HCT116 (cell line): Measurements from ENCODE around the gene DGKG.

Experiments
- EZH2 ChIP-seq: fragments of 200-600 bp; sonication (generic); IDR thresholded peaks from 2 replicates; pipeline ENCODE4 v1.6.1; 2017; ENCODE audit warnings: antibody characterized with exemption, mixed run types
- EZH2phosphoT487 ChIP-seq: fragments of 200-600 bp; IDR thresholded peaks from 2 replicates; pipeline ENCODE4 v1.6.1; 2018; ENCODE audit warnings: antibody characterized with exemption, borderline replicate concordance
- FOSL1 ChIP-seq: IDR thresholded peaks from 2 replicates; pipeline ENCODE4 v1.6.1; 2012; ENCODE audit warnings: low read depth
- POLR2A ChIP-seq: IDR thresholded peaks from 2 replicates; pipeline ENCODE4 v1.7.0; 2011; ENCODE audit warnings: borderline replicate concordance; ENCODE audit not compliant: insufficient read depth, insufficient read length; ENCODE audit errors: extremely low read depth
- RAD21 ChIP-seq: IDR thresholded peaks from 2 replicates; pipeline ENCODE4 v1.6.1; 2012; ENCODE audit warnings: low read depth, mild to moderate bottlenecking
- ZNF274 ChIP-seq: fragments of 200-500 bp; sonication (Bioruptor generic); IDR thresholded peaks from 2 replicates; pipeline ENCODE4 v1.6.1; 2014; ENCODE audit warnings: mild to moderate bottlenecking, low read depth, low read length, inconsistent platforms
- TF ChIP-seq, protein P1 (sequence below), 3 experiments: fragments of 200-600 bp in 1 of 3; sonication (generic) in 1 of 3; IDR thresholded peaks in 2 of 3; conservative IDR thresholded peaks in 1 of 3; 2 replicates each; pipeline ENCODE4 v1.5.1; 2012 to 2017; ENCODE audit warnings: low read depth in 2 of 3, low read length in 2 of 3, antibody characterized with exemption in 1 of 3, borderline replicate concordance in 1 of 3, control low read depth in 1 of 3, mild to moderate bottlenecking in 1 of 3, mixed read lengths in 1 of 3, mixed run types in 1 of 3, moderate library complexity in 1 of 3; ENCODE audit not compliant: insufficient read depth in 1 of 3

DNA sequence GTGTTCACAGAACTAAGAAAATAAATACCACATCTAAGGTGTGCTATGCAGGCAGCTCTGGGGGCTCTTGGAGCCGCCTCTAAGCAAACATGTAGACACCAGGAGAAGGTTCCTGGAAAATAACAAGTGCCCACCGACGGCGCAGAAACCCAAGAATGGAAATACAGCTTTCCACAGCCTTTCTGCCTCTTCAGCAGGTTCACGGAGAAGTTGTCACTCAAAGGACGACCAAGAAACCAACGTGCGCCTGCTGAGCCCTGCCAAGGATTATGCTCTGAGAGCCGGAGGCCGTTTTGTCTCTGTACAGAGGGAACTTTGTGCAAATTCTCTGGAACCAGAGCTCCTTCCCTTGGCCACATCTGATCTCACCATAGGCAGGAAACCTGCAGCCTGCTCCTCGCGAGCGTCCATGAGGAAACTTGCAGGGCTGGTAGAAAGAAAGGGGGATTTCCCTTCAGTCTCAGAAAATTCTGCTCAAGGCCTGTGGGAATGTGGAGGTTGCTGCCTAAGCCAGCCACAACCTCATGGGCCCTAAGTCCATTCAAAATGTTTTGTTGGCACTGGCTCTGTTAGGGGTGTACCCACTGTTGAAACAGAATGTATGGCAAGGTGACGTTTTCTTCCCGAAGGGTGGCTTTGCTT, 212.6 kb downstream of the DGKG start:
- TF ChIP-seq, protein P1, sequence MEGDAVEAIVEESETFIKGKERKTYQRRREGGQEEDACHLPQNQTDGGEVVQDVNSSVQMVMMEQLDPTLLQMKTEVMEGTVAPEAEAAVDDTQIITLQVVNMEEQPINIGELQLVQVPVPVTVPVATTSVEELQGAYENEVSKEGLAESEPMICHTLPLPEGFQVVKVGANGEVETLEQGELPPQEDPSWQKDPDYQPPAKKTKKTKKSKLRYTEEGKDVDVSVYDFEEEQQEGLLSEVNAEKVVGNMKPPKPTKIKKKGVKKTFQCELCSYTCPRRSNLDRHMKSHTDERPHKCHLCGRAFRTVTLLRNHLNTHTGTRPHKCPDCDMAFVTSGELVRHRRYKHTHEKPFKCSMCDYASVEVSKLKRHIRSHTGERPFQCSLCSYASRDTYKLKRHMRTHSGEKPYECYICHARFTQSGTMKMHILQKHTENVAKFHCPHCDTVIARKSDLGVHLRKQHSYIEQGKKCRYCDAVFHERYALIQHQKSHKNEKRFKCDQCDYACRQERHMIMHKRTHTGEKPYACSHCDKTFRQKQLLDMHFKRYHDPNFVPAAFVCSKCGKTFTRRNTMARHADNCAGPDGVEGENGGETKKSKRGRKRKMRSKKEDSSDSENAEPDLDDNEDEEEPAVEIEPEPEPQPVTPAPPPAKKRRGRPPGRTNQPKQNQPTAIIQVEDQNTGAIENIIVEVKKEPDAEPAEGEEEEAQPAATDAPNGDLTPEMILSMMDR (IDR thresholded peaks at IDR 0.05 in 2 of 3, conservative IDR thresholded peaks at IDR 0.05 in 1 of 3; ENCODE audit: borderline replicate concordance in 1 of 3, insufficient read depth in 1 of 3, low read depth in 2 of 3, low read length in 2 of 3), result no peak
- no peak for TF ChIP-seq RAD21
- TF ChIP-seq EZH2phosphoT487, result no peak
- TF ChIP-seq POLR2A, result no peak
- TF ChIP-seq ZNF274, result no peak
- TF ChIP-seq EZH2, result no peak
- no peak for TF ChIP-seq FOSL1
